MG63 (cell line): Measurements from ENCODE around the gene SMIM10L1. TPM values are rescaled to one million over a fixed set of nuclear protein-coding genes. Genes with fewer than 3 reads are reported as not detected.

ENCODE experiments used
- DNase-seq: peaks from one replicate; pipeline ENCODE4 v3.0.0-alpha.2; 2020
- H3K27me3 ChIP-seq: fragments of 250-450 bp; sonication (Bioruptor Pico); 2 replicates; pipeline ENCODE4 v1.5.1; 2020; ENCODE audit warnings: mild to moderate bottlenecking, moderate library complexity
- H3K36me3 ChIP-seq: fragments of 250-450 bp; sonication (Bioruptor Pico); 2 replicates; pipeline ENCODE4 v1.5.1; 2020; ENCODE audit warnings: mild to moderate bottlenecking, moderate library complexity
- H3K4me3 ChIP-seq: fragments of 250-450 bp; sonication (Bioruptor Pico); 2 replicates; pipeline ENCODE4 v1.5.1; 2020; ENCODE audit warnings: mild to moderate bottlenecking, moderate library complexity
- H3K9me3 ChIP-seq: fragments of 250-450 bp; sonication (Bioruptor Pico); 2 replicates; pipeline ENCODE4 v1.5.1; 2020; ENCODE audit warnings: mild to moderate bottlenecking, moderate library complexity
- total RNA-seq: library from RNA; depleted of rRNA; stranded (reverse); fragments of >200 nt; shearing (Covaris generic); gene quantifications from 2 replicates; pipeline ENCODE4 v1.2.3, GENCODE V29; 2014; ENCODE audit warnings: low replicate concordance; rRNA removed

SMIM10L1 gene
- total RNA-seq, 1 experiment from 2014 or later = 5.2 TPM

DNA sequence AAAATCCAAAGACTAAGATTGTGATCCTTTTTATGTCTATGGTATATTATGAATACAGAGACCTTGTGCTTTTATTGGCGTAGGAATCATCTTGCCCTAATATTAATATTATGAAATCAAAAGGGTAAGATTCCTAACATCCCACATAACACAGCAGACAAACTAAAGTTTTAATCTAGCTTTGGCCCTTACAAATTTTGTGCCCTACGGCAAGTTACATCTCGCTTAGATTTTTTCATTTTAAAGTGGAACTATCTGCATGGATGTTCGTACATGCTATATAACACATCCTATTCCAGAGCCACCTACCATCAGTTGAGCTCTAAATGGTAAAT, 217 bp upstream of the SMIM10L1 start:
- Histone ChIP-seq H3K4me3 (peak overlapping the region; percentile 90), H3K27me3 (no peaks in the 10 kb centered on the region), H3K9me3 (no peaks in the 10 kb centered on the region), H3K36me3 (peaks cover 48% of the 10 kb centered on the region)
- DNase-seq = no peak

DNA sequence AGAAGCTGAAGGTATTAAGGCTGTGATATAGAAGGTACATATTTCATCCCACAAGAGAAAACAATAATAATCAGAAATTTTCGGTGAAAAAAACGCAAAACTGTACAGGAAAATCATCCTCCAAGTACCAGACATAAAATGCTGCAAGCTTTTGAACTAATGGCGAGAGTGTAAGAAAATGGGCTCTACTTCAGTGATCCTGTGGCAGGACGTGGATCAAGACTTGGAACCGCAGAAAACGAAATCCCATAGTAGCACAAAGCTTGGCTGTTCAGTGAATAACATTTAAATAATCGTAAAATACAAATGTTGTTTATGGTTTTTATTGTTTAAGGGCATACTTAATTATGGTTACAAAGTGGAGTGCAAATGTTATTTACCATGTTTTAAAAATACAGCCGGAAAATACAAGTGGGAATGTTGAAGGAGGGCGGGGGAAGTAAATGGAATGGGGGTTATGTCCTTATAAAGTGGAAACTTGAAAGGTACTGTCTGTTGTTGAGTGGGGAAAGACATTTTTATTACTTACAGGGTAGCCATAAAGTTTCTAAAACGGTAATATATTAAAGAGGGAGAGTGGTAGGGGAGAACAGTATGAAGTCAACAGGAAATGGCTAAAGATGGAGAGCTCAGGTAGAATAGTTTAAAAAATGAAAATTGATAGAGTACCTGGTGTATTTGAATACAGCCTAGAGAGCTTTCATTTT, 1.1 kb downstream of the SMIM10L1 start:
- H3K9me3 ChIP-seq = no peaks in the 10 kb centered on the region
- H3K27me3 ChIP-seq = no peaks in the 10 kb centered on the region
- DNase-seq = no peak
- peak overlapping the region; percentile 90 for H3K4me3 ChIP-seq
- H3K36me3 ChIP-seq = peaks cover 40% of the 10 kb centered on the region

DNA sequence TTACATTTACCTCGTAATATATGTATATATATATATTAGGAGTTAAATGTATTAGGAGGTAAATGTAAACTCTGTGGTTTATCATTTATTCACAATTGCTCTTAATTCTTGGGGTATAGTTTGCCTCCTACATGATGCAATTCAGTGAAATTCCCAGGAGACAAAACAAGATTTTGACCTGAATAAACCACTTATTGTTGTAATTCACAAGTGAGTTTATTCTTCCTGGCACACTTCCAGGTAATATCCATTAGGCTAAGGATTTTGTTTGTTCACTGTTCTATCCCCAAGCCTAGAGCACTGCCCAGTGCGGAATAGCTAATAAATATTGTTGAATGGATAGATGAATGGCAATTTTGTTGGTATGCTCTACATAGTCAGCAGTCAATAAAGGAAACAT, 3.0 kb downstream of the SMIM10L1 start:
- no peak overlapping the region for H3K4me3 ChIP-seq
- H3K9me3 ChIP-seq = no peaks in the 10 kb centered on the region
- no peak for DNase-seq
- peaks cover 31% of the 10 kb centered on the region for H3K36me3 ChIP-seq
- H3K27me3 ChIP-seq = no peaks in the 10 kb centered on the region

DNA sequence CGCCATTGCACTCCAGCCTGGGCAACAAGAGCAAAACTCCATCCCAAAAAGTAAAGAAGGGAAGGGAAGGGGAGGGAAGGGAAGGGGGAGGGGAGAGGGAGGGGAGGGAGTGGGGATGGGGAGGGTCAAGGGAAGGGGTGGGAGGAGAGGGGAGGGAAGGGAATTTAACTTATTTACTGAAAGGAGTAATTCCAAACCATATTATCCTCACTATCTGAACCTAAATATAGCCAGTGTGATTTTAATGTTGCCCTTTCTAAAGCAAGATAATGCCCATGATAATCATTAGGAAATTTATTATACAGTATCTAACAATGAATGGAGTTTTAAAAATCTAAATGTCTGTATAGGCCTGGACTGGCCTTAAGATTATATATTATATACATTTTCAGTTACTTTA, 7.3 kb downstream of the SMIM10L1 start:
- Histone ChIP-seq H3K36me3 (peaks cover 3% of the 10 kb centered on the region), H3K27me3 (no peaks in the 10 kb centered on the region), H3K4me3 (no peak overlapping the region), H3K9me3 (no peaks in the 10 kb centered on the region)
- DNase-seq = no peak

DNA sequence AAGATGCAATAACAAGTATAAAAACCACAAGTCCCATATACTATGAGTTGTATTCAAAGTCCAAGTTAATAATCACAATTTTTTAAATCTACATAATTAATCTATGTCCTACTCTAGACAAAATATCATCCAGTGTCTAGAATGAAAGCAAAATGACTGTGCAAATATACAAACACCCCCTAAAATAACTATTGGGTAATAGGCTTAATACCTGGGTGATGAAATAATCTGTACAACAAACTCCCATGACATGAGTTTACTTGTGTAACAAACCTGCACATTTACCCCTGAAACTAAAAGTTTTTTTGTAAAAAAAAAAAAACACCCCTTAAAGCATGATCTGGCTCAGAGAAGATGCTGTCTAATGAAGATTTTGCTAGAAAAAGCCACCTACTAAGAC, 11.5 kb downstream of the SMIM10L1 start:
- no peak for DNase-seq
- H3K36me3 ChIP-seq = no peaks in the 10 kb centered on the region
- H3K9me3 ChIP-seq = no peaks in the 10 kb centered on the region
- H3K27me3 ChIP-seq = peaks cover 6% of the 10 kb centered on the region
- H3K4me3 ChIP-seq = no peak overlapping the region

DNA sequence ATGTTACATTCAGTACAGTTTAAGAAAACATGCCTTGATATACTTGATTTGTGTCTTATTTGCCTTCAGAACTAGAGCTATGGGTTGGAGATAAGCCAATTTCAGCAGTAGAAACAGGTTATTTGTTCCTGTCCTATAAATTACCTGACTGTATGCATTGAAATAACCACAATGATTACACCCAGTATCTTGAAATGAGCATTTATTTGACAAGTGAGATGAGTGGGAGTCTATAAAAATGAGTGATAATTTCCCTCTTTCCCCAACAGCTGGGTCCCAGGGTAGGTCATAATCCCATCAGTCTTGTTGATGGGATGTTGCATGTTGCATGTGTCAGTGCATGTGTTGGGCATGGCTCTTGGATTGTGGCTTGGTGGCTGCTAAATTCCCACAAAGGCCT, 12.0 kb downstream of the SMIM10L1 start:
- Histone ChIP-seq H3K9me3 (no peaks in the 10 kb centered on the region), H3K27me3 (peaks cover 6% of the 10 kb centered on the region), H3K36me3 (no peaks in the 10 kb centered on the region), H3K4me3 (no peak overlapping the region)
- DNase-seq = no peak

DNA sequence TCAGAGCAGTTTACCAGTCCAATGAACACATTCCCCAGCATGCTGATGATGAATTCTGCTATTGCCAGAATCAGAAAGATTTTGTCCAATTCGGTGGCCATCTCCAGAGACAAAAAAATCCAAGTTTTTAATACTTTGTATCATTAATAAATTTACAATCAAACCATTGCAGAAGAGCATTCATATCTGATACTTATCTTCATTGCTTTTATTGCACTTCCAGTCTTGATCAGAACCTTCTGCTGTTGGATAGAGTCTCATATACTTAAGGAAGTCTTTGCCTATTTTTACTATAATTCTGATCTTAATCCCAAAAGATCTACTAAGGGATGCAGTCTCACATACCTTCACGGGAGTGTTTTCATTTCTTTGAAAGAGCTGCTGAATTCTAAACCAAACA, 15.8 kb downstream of the SMIM10L1 start, which contains the start of gene TAS2R42:
Gene TAS2R42, minus strand, starts transcription at position 101 of the 400 bp plus-strand sequence. Its CDS starts 0 bp downstream, at position 101.
- no peaks in the 10 kb centered on the region for H3K9me3 ChIP-seq
- H3K36me3 ChIP-seq = no peaks in the 10 kb centered on the region
- H3K27me3 ChIP-seq = peaks cover 6% of the 10 kb centered on the region
- no peak within 1 kb of the TSS for H3K4me3 ChIP-seq
- no peak for DNase-seq

DNA sequence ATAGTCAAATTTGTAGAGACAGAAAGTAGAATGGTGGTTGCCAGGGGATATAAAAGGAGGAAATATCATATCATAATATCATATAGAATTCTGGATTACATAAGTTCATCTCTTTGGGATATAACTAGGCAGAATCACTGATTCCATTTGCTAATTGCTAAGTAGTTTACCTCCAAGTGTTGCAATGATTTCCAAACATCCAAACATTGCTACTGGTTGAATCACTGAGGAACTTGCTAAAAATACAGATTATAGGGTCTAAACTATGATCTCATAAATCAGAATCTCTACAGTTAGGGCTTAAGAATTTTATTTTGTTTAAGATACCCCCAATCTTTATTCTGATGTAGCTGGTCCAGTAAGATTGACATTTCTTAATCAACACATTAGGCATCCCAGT, 31.8 kb downstream of the SMIM10L1 start:
- no peaks in the 10 kb centered on the region for H3K36me3 ChIP-seq
- H3K9me3 ChIP-seq = no peaks in the 10 kb centered on the region
- no peak for DNase-seq
- H3K4me3 ChIP-seq = no peak overlapping the region
- H3K27me3 ChIP-seq = no peaks in the 10 kb centered on the region; the same call in 1 of the 2 replicates

DNA sequence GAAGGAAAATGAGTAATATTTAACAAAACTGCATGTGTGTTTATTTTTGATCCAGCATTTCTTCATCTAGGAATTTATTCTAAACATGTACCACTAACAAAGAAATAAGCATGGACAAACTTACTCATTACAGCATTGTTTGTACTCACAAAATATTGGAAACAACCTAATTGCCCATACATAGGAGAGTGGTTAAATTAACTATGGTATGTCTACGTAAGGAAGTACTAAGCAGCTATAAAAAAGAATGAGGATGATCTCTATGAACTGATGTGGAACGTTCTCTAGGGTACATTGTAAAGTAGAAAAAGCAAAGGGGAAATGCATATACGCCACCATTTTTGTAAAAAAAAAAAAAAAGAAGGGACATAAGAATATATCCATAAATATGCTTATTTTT, 33.2 kb downstream of the SMIM10L1 start:
- H3K4me3 ChIP-seq = no peak overlapping the region
- DNase-seq = no peak
- no peaks in the 10 kb centered on the region for H3K36me3 ChIP-seq
- no peaks in the 10 kb centered on the region for H3K9me3 ChIP-seq
- no peaks in the 10 kb centered on the region; the same call in 1 of the 2 replicates for H3K27me3 ChIP-seq

DNA sequence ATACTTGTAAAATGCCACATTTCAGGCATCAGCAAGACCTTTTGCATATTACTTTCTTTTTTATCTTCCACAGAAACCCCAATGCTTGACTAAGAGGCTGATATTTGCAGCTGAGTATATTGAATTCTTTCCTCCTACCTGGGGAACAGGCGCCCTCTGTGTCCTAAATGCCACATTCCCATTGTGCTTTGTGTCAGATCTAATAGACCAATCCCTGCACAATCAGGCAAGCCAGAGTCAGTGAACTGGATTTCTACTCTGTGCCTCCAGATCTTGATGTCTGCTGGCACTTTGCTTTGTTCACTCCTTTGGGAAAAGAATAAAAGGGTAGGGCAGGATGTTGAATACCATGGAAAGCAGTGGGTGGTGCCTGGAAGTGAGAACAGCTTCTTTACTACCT, 38.1 kb downstream of the SMIM10L1 start:
- H3K36me3 ChIP-seq = no peaks in the 10 kb centered on the region
- DNase-seq = no peak
- no peak overlapping the region for H3K4me3 ChIP-seq
- no peaks in the 10 kb centered on the region for H3K9me3 ChIP-seq
- no peaks in the 10 kb centered on the region; the same call in 1 of the 2 replicates for H3K27me3 ChIP-seq

Other genes starting within 250 kb of the SMIM10L1 start
- gene PRH2, start 242.0 kb upstream of the SMIM10L1 start, total RNA-seq = not detected in 2 replicates
- gene TAS2R14, start 231.9 kb upstream of the SMIM10L1 start, total RNA-seq = 0.12 and 2.6 TPM in 2 replicates
- gene TAS2R50, start 184.3 kb upstream of the SMIM10L1 start, total RNA-seq = not detected in 2 replicates
- gene TAS2R20, start 172.9 kb upstream of the SMIM10L1 start, total RNA-seq = not detected in 2 replicates
- not detected in 2 replicates for gene TAS2R19, start 148.6 kb upstream of the SMIM10L1 start, total RNA-seq
- gene TAS2R31, start 139.8 kb upstream of the SMIM10L1 start, total RNA-seq = 1.8 TPM in 1 of 2 replicates, not detected in the other
- 0.10 TPM in 1 of 2 replicates, not detected in the other for gene TAS2R46, start 108.9 kb upstream of the SMIM10L1 start, total RNA-seq
- gene TAS2R43, start 78.9 kb upstream of the SMIM10L1 start, total RNA-seq = not detected in 2 replicates
- not detected in 2 replicates for gene TAS2R30, start 36.5 kb upstream of the SMIM10L1 start, total RNA-seq
- gene TAS2R42, start 15.7 kb downstream of the SMIM10L1 start, total RNA-seq = not detected in 2 replicates
- gene PRB3, start 98.5 kb downstream of the SMIM10L1 start, total RNA-seq = not detected in 2 replicates
- not detected in 2 replicates for gene PRB4, start 139.2 kb downstream of the SMIM10L1 start, total RNA-seq
- not detected in 2 replicates for gene PRB2, start 224.4 kb downstream of the SMIM10L1 start, total RNA-seq